Measurements from ENCODE around the gene AXIN1.

DNA sequence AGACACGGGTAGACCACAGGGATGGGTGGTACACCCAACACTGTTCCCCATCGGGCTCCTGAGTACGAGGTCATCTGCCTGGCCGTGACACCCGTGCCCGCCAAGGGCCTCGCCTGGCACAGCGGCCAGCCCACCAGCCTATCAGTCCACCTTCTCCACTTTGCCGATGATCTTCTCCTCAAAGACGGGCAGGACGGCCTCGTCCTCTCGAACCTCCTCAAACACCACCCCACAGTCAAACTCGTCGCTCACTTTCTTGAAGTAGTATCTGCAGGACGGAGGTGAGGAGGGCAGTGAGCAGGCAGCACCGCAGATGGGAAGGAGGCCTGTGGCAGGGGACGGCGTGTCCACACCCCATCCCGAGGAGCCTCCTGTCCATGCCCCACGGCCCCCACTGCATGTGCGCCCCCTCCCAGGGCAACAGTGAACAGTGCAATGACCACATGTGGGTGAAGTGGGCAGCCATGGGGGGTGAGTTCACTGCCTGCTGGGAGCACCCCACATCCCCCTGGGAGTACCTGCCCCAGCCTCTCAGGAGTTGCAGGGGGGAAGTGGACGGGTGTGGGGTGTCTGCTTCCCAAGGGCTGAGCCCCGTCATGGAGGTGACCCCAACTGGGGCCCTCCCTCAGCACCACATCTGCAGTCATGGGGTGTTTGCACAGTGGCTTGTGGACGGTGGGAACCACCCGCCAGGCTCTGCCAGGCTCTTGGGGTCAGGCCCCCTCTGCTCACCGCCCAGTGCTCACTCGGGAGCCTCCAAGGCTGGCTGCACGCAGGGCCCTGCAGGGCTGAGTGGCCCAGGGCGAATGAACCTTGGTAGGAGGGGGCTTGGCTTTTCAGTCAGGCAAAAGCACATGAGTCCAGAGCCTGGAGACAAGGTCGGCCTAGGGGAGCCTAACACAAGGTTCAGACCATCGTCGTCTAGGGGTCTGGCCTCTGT, 64.3 kb downstream of the AXIN1 start:
- TF ChIP-seq, protein P1, sequence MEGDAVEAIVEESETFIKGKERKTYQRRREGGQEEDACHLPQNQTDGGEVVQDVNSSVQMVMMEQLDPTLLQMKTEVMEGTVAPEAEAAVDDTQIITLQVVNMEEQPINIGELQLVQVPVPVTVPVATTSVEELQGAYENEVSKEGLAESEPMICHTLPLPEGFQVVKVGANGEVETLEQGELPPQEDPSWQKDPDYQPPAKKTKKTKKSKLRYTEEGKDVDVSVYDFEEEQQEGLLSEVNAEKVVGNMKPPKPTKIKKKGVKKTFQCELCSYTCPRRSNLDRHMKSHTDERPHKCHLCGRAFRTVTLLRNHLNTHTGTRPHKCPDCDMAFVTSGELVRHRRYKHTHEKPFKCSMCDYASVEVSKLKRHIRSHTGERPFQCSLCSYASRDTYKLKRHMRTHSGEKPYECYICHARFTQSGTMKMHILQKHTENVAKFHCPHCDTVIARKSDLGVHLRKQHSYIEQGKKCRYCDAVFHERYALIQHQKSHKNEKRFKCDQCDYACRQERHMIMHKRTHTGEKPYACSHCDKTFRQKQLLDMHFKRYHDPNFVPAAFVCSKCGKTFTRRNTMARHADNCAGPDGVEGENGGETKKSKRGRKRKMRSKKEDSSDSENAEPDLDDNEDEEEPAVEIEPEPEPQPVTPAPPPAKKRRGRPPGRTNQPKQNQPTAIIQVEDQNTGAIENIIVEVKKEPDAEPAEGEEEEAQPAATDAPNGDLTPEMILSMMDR (IDR thresholded peaks at IDR 0.05): no peak
- no peak for TF ChIP-seq POLR2A (IDR thresholded peaks at IDR 0.05)

Data from breast epithelium (tissue), 3 donors.